ENCODE data around the gene TNFRSF4. TPM values are rescaled to one million over a fixed set of nuclear protein-coding genes. Genes with fewer than 3 reads are reported as not detected.

The TNFRSF4 gene
- total RNA-seq, 2 experiments from 2014 or later = 340 to 418 TPM

DNA sequence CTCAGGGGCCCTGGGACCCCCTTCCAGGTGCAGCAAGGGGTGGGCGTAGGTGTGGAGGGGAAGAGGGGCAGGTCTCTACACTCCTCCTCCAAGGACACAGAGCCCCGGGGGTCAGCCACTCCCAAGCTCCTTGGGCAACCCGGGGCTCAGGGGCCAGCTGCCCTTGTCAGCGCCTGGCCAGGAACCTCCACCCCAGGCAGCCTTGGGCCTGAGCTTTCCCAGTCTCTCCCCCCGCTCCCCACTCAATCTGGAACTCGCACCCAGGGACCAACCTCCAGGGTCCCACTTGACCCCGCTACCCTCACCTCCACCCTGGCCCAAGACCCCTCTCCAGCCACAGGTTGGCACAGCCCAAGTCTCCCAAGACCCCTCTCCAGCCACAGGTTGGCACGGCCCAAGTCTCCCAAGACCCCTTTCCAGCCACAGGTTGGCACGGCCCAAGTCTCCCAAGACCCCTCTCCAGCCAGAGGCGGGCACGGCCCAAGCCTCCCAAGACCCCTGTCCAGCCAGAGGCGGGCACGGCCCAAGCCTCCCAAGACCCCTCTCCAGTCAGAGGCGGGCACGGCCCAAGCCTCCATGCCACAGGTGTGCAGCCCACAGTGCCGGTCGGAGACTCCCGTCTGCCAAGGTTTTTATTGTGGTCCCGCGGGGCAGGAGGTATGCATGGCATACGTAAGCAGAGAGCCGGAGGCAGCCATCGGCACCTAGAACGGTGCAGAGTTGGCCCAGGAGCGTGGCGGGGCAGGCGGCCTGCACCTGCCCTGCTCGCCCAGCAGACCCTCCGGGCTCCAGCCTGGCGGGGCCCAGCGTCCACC is 3.0 kb downstream of the TNFRSF4 start:
- Mint-ChIP-seq H3K27me3 (no peaks in the 10 kb centered on the region), H3K9me3 (ENCODE audit: low read depth) (no peaks in the 10 kb centered on the region), H3K4me1 (peaks cover 45% of the 10 kb centered on the region), H3K4me3 (peak overlapping the region; percentile 77), H3K27ac (peak overlapping the region; percentile 67), H3K36me3 (ENCODE audit: low read depth) (peaks cover 38% of the 10 kb centered on the region)
- DNase-seq (peak; percentile 22), ATAC-seq (no peak)
- intact Hi-C loops (cut with DNase I, micrococcal nuclease) = no loop called here
- CTCF ChIA-PET = no interaction called here
- POLR2A ChIA-PET = no interaction called here

DNA sequence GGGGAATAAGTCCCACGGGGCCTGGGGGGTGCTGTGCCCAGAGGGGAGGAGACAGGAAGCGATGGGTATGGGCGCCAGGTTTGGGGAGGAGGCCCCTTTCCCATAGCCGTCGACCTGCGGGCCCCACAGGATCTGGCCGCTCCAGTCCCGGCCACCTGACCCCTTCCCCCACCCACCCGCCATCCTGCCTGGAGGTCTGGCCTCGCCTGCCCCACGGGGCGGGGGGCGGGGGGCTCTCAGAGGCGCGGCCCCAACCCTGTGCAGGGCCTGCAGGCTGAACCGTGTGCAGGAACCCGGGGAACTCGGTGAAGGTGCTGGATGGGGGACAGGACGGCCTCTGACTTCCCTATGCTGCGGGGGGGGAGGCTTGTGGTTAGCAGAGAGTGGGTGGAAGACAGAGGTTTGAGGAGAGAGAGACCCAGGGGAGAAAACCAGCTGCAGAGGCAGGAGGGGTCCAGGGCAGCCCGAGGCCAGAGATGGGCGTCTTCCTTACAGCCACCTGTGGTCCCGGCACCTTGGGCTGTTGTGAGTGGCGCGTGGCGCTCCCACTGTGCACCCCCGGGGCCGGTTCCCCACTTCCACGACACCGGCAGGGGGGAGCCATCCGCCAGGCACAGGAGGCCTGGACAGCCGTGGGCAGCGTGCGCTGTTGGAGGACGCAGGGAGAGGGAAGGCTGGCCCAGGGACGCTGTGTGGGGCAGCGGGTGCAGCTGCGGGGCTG is 5.1 kb downstream of the TNFRSF4 start:
- ChIA-PET POLR2A (interaction anchor here (1.0 kb wide), 2 partner anchors 8 to 9 kb away, joined by 3 to 4 read pairs; no protein-coding TSS in a partner anchor), CTCF (interaction anchor here (0.9 kb wide), 1 partner anchor 89 kb away, joined by 4 read pairs; no protein-coding TSS in a partner anchor)
- no peaks in the 10 kb centered on the region for H3K27me3 Mint-ChIP-seq
- H3K9me3 Mint-ChIP-seq (ENCODE audit: low read depth) = no peaks in the 10 kb centered on the region
- peak overlapping the region; percentile 77 for H3K4me3 Mint-ChIP-seq
- H3K27ac Mint-ChIP-seq = peak overlapping the region; percentile 99
- ATAC-seq = peak; percentile 22
- peak; percentile 83 for DNase-seq
- H3K4me1 Mint-ChIP-seq = peaks cover 31% of the 10 kb centered on the region
- H3K36me3 Mint-ChIP-seq (ENCODE audit: low read depth) = peaks cover 30% of the 10 kb centered on the region
- intact Hi-C loops (cut with DNase I, micrococcal nuclease) = loop anchor here in 1 of 2 experiments (1.0 to 5.0 kb wide), 4 partner anchors 23 to 144 kb away; partner anchors contain the start of genes B3GALT6, C1orf159 and SDF4

DNA sequence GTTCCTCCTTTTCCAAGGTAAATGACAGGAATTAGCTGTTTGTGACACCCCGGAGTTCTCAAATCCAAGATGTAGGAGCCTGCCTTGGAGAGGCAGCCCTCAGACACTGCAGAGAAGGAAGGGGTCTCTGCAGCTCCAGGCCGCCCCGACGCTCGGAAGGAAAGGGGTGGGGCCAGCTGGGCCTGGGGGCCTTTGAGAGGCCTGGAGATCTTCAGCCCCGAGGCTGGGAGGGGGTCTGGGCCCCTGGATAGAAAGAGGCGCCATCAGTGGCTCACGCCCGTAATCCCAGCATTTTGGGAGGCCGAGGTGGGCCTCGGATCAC is 6.4 kb downstream of the TNFRSF4 start:
- intact Hi-C loops (cut with DNase I, micrococcal nuclease) = loop anchor here in 1 of 2 experiments (5.0 kb wide), 1 partner anchor 65 kb away; no protein-coding TSS in a partner anchor
- Mint-ChIP-seq H3K9me3 (ENCODE audit: low read depth) (no peaks in the 10 kb centered on the region), H3K27me3 (no peaks in the 10 kb centered on the region), H3K27ac (peak overlapping the region; percentile 99), H3K4me3 (peak overlapping the region; percentile 77), H3K36me3 (ENCODE audit: low read depth) (peaks cover 25% of the 10 kb centered on the region), H3K4me1 (peaks cover 31% of the 10 kb centered on the region)
- ChIA-PET POLR2A (no interaction called here), CTCF (interaction anchor here (0.7 kb wide), 1 partner anchor 90 kb away, joined by 3 read pairs; no protein-coding TSS in a partner anchor)
- DNase-seq = peak; percentile 29
- no peak for ATAC-seq

DNA sequence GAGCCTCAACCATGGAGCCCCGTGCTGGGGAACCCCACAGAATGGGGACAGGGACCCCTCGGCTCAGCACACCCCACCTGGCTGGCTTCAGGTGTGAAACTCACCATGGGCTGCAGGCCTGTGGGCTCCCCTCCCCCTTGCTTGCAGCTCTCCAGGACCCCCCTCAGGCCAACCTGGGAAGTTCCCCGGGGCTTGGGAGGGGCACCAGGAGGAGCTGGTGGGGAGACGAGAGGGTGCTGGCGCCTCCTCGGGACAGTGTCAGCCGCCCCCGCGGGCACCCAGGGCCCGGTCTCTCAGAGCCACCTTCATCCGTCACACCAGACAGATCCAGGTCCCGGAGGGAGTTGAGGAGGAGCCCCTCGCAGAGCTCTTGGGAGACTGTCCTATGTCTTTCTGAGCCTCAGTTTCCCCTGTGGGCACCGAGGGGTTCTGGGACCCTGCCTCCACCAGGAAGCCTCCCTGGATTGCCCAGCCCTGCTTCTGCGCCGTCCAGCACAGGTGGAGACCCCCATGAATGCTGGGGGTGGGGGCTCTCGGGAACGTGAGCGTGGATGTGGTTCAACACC is 6.9 kb downstream of the TNFRSF4 start:
- Mint-ChIP-seq H3K4me3 (peak overlapping the region; percentile 77), H3K9me3 (ENCODE audit: low read depth) (no peaks in the 10 kb centered on the region), H3K36me3 (ENCODE audit: low read depth) (peaks cover 22% of the 10 kb centered on the region), H3K4me1 (peaks cover 31% of the 10 kb centered on the region), H3K27ac (peak overlapping the region; percentile 99), H3K27me3 (no peaks in the 10 kb centered on the region)
- POLR2A ChIA-PET = no interaction called here
- CTCF ChIA-PET = interaction anchor here (0.7 kb wide), 1 partner anchor 90 kb away, joined by 3 read pairs; no protein-coding TSS in a partner anchor
- intact Hi-C loops (cut with DNase I, micrococcal nuclease) = loop anchor here in 1 of 2 experiments (5.0 kb wide), 1 partner anchor 65 kb away; no protein-coding TSS in a partner anchor
- DNase-seq (peak; percentile 59), ATAC-seq (no peak)

DNA sequence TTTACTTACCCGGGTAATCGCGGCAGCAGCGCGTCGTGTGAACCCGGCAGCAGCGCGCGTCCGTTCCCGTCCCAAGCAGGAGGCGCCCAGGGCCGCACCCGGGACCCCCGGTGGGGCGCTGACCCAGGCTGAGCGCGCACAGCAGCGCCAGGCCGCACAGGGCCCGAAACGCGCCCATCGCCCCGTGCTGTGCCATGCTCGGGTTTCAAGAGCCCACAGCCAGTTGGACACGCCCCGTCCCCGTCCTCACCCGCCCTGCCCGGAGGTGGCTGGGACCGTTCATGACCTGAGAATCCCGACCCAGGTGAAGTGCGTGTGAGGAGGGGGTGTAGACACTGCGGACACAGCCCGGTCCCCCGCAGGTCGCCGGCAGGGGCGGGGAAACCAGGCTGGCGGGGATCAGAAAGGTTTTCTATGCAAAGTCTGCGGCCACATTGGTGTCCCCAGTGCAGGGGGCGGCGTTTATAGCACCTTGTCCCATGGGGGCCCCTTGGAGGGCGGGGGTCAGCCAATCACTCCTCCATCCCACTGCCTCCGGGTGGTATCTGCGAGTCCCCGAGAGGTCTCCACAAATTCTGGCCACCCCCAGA is 7.5 kb downstream of the TNFRSF4 start, which contains the start of gene TNFRSF18:
Gene TNFRSF18 (minus strand): TSS at position 217 of the 590 bp plus-strand sequence. CDS start 21 bp downstream, at position 196.
- DNase-seq (peak; percentile 75), ATAC-seq (peak; percentile 7)
- no peaks in the 10 kb centered on the region for H3K27me3 Mint-ChIP-seq
- intact Hi-C loops (cut with DNase I, micrococcal nuclease) = loop anchor here in 1 of 2 experiments (5.0 kb wide), 1 partner anchor 64 kb away; no protein-coding TSS in a partner anchor
- H3K27ac Mint-ChIP-seq = peak within 1 kb of the TSS; percentile 99
- H3K4me1 Mint-ChIP-seq = peaks cover 31% of the 10 kb centered on the region
- ChIA-PET POLR2A (interaction anchor here (0.5 kb wide), 1 partner anchor 406 kb away, joined by 4 read pairs; no protein-coding TSS in a partner anchor), CTCF (interaction anchor here (1.2 kb wide), 1 partner anchor 11 kb away, joined by 6 read pairs; no protein-coding TSS in a partner anchor)
- H3K36me3 Mint-ChIP-seq (ENCODE audit: low read depth) = peaks cover 21% of the 10 kb centered on the region
- H3K4me3 Mint-ChIP-seq = peak within 1 kb of the TSS; percentile 77
- no peaks in the 10 kb centered on the region for H3K9me3 Mint-ChIP-seq (ENCODE audit: low read depth)

DNA sequence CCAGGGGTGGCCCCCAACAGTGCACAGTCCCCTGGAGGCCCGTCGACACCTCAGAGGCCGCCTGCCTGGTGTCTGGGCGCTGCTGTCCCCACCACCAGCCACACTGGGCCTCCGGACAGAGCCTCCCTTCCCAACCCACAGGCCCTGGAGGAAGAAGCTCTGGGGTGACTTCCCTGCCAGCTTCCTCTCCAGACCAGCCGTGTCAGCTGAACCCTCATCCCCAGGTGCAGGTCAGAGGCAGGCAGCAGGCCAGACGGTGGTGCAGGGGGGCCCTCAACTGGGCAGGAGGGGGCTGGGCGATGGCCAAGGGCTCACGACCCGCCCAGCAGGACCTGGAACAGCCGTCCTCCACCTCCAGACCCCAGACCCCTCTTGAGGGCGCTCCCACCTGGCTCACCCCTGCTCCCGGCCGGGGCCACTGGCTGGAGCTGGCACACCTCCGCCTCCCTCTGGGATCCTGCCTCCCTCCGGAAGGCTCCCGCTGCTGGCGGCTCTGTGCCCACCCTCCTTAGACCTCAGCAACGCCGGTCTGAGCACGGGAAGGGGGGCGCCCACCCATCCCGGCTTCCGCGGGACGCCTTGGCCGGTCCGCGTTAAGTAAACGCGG is 8.1 kb downstream of the TNFRSF4 start:
- DNase-seq = peak; percentile 40
- Mint-ChIP-seq H3K27me3 (no peaks in the 10 kb centered on the region), H3K4me3 (peak overlapping the region; percentile 77), H3K4me1 (peaks cover 27% of the 10 kb centered on the region), H3K9me3 (ENCODE audit: low read depth) (no peaks in the 10 kb centered on the region), H3K27ac (peak overlapping the region; percentile 99), H3K36me3 (ENCODE audit: low read depth) (peaks cover 17% of the 10 kb centered on the region)
- ATAC-seq = no peak
- intact Hi-C loops (cut with DNase I, micrococcal nuclease) = loop anchor here in 1 of 2 experiments (5.0 kb wide), 1 partner anchor 64 kb away; no protein-coding TSS in a partner anchor
- ChIA-PET CTCF (interaction anchor here (1.2 to 1.8 kb wide), 3 partner anchors 11 to 84 kb away, joined by 3 to 9 read pairs (median 6); partner anchors contain the start of genes B3GALT6 and SDF4), POLR2A (interaction anchor here (0.5 kb wide), 1 partner anchor 407 kb away, joined by 4 read pairs; no protein-coding TSS in a partner anchor)

DNA sequence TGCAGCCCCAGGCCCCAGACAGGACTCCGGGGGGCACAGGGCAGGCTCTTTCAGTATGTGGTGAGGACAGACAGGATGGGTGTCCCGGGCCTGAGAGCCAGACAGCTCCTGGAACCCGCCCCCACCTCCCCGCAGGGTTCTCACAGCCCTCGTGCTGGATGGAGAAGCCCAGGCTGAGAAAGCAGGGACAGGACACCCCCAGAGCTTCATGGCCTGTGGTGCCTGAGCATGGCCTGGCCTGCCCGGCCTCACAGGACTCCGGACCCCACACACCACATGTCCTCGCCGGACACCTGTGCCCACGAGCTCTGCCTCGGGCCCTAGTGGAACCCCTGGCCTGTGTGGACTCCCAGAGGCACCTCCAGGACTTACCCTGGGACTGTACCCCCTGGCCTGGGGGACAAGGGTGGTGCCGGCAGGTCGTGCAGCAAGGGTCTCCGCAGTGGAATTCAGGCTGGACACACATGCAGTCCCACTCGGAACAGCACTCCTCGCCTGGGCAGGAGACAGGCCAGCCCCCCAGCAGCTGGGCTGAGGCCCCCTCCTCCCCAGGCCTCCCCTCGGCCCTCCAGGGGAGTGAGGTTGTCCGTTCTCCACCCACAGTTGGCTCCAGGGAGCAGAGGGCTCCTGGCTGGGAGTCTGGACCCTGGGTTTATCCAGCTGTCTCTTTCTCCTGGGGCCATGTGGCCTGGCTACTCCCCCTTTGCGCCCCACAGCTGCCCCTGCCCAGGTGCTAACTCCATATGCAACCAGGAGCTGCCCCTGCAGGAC is 8.8 kb downstream of the TNFRSF4 start:
- intact Hi-C loops (cut with DNase I, micrococcal nuclease) = loop anchor here in 1 of 2 experiments (5.0 kb wide), 1 partner anchor 63 kb away; no protein-coding TSS in a partner anchor
- no peaks in the 10 kb centered on the region for H3K27me3 Mint-ChIP-seq
- no peak for ATAC-seq
- H3K9me3 Mint-ChIP-seq (ENCODE audit: low read depth) = no peaks in the 10 kb centered on the region
- peak overlapping the region; percentile 77 for H3K4me3 Mint-ChIP-seq
- peaks cover 30% of the 10 kb centered on the region for H3K4me1 Mint-ChIP-seq
- peak; percentile 41 for DNase-seq
- ChIA-PET POLR2A (interaction anchor here (1.1 kb wide), 1 partner anchor 72 kb away, joined by 3 read pairs; no protein-coding TSS in a partner anchor), CTCF (interaction anchor here (1.2 to 1.8 kb wide), 3 partner anchors 12 to 83 kb away, joined by 3 to 9 read pairs (median 6); partner anchors contain the start of genes B3GALT6 and SDF4)
- peak overlapping the region; percentile 58 for H3K27ac Mint-ChIP-seq
- H3K36me3 Mint-ChIP-seq (ENCODE audit: low read depth) = peaks cover 11% of the 10 kb centered on the region

DNA sequence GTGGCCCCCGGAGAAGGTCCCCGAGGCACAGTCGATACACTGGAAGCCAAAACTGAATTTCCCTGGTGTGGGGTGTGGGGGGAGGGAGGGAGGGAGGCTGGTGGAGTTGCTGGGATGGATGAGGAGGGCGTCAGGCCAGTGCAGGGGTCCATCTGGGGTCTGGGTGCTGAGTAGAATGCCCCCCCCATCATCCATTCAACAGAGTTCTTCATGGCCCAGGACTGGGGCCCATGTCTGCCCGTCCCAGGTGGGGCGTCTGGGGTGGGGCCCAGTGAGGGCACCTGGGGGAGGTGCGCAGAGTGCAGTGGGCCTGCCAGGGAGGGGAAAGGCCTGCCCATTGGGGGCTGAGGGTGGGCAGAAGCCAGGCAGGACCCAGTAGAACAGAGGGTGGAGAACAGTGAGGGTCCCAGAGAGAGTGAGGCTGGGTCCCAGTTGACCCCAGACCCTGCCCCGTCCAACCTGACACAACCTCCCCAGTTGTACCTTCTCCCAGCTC is 9.5 kb downstream of the TNFRSF4 start:
- H3K4me1 Mint-ChIP-seq = peaks cover 30% of the 10 kb centered on the region
- intact Hi-C loops (cut with DNase I, micrococcal nuclease) = no loop called here

DNA sequence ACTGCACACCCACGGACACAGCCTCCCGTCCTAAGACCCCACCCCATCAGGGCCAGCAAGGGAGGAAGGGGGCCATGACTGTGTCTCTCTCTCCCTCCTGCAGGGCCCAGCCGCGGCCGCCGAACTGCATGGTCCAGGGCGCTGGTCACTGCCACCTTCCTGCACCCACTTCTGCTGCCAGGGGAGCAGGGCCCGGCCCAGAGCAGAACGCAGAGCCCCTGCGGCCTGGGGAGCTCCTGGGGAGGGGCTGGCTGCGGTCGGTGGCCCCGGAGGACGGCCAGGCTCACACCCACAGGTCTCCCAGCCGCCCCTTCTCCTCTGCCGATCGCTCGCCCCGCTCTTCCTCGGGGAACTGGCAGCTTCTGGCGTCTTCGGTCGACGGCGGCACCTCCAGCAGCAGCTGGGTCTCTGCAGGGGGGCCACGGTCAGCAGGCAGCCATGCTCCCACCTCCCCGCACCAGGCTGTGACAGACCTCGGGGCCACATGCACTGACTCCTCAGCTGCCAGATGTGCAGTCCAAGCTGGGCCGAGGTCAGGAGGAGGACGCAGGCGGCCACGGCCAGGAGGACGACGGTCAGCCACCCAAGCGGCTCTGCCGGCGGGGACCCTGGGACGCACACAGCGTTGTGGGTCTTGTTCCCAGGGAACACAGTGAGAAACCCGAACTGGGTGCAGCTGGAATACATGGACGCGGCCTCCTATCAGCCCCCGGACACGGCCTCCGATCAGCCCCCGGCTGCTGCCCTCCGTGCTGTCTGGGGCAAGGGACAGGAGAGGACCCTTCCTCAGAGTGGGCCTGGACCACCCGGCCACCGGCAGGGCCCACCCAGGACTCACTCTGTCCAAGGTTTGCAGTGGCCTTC is 10.2 kb downstream of the TNFRSF4 start:
- no peaks in the 10 kb centered on the region for H3K9me3 Mint-ChIP-seq (ENCODE audit: low read depth)
- ATAC-seq (no peak), DNase-seq (peak; percentile 22)
- intact Hi-C loops (cut with DNase I, micrococcal nuclease) = no loop called here
- H3K36me3 Mint-ChIP-seq (ENCODE audit: low read depth) = peaks cover 6% of the 10 kb centered on the region
- peaks cover 26% of the 10 kb centered on the region for H3K4me1 Mint-ChIP-seq
- H3K4me3 Mint-ChIP-seq = peak overlapping the region; percentile 77
- H3K27ac Mint-ChIP-seq = no peak overlapping the region
- ChIA-PET POLR2A (interaction anchor here (1.1 kb wide), 1 partner anchor 73 kb away, joined by 3 read pairs; no protein-coding TSS in a partner anchor), CTCF (interaction anchor here (0.7 kb wide), 1 partner anchor 12 kb away, joined by 3 read pairs; no protein-coding TSS in a partner anchor)
- H3K27me3 Mint-ChIP-seq = no peaks in the 10 kb centered on the region

More for the DNA sequence above, 9.5 kb downstream of the TNFRSF4 start:
- DNase-seq (peak; percentile 11), ATAC-seq (no peak)
- Mint-ChIP-seq H3K4me3 (peak overlapping the region; percentile 77), H3K36me3 (ENCODE audit: low read depth) (peaks cover 7% of the 10 kb centered on the region), H3K27ac (peak overlapping the region; percentile 31), H3K9me3 (ENCODE audit: low read depth) (no peaks in the 10 kb centered on the region), H3K27me3 (no peaks in the 10 kb centered on the region)
- ChIA-PET CTCF (interaction anchor here (1.8 kb wide), 1 partner anchor 82 kb away, joined by 9 read pairs; no protein-coding TSS in a partner anchor), POLR2A (interaction anchor here (1.1 kb wide), 1 partner anchor 73 kb away, joined by 3 read pairs; no protein-coding TSS in a partner anchor)

All from activated CD4-positive, alpha-beta T cell treated with anti-CD3 and anti-CD28 coated beads for 36 hours (primary cell).